Measurements from ENCODE around the gene TMEM235.

The TMEM235 gene

GRCh38 chr17:78241277-78242023, 10.0 kb downstream of the TMEM235 start:
- no peak overlapping the region for H3K4me3 ChIP-seq (ENCODE audit: low read depth in 1 of 2, low read length in 1 of 2)
- no peak overlapping the region for H3K27ac ChIP-seq
- H3K4me1 ChIP-seq (ENCODE audit: control insufficient read depth in 1 of 2, insufficient read depth in 1 of 2, low read depth in 1 of 2, low read length in 1 of 2): no peaks in the 10 kb centered on the region
- no peaks in the 10 kb centered on the region for H3K36me3 ChIP-seq
- no peaks in the 10 kb centered on the region for H3K9me3 ChIP-seq
- no peaks in the 10 kb centered on the region for H3K27me3 ChIP-seq
- TF ChIP-seq CTCF (IDR thresholded peaks at IDR 0.05): no peak

GRCh38 chr17:78242024-78242742, 10.8 kb downstream of the TMEM235 start:
- Histone ChIP-seq H3K27ac (no peak overlapping the region), H3K9me3 (no peaks in the 10 kb centered on the region), H3K4me1 (ENCODE audit: control insufficient read depth in 1 of 2, insufficient read depth in 1 of 2, low read depth in 1 of 2, low read length in 1 of 2) (no peaks in the 10 kb centered on the region), H3K27me3 (no peaks in the 10 kb centered on the region), H3K4me3 (ENCODE audit: low read depth in 1 of 2, low read length in 1 of 2) (no peak overlapping the region), H3K36me3 (no peaks in the 10 kb centered on the region)
- TF ChIP-seq CTCF (IDR thresholded peaks at IDR 0.05): no peak

- peaks cover 4% of the 10 kb centered on the region for H3K27me3 ChIP-seq
- H3K27ac ChIP-seq: no peak overlapping the region
- no peak overlapping the region for H3K4me3 ChIP-seq (ENCODE audit: low read depth in 1 of 2, low read length in 1 of 2)
- no peak for TF ChIP-seq CTCF (IDR thresholded peaks at IDR 0.05)
- H3K9me3 ChIP-seq: no peaks in the 10 kb centered on the region
- H3K36me3 ChIP-seq: no peaks in the 10 kb centered on the region
- H3K4me1 ChIP-seq (ENCODE audit: control insufficient read depth in 1 of 2, insufficient read depth in 1 of 2, low read depth in 1 of 2, low read length in 1 of 2): peaks cover 9 to 10% of the 10 kb centered on the region in 2 experiments
These were observed 15.9 kb downstream of the TMEM235 start for GRCh38 chr17:78247304-78247703.

GRCh38 chr17:78248051-78248914, 16.9 kb downstream of the TMEM235 start:
- Histone ChIP-seq H3K4me3 (ENCODE audit: low read depth in 1 of 2, low read length in 1 of 2) (no peak overlapping the region), H3K4me1 (ENCODE audit: control insufficient read depth in 1 of 2, insufficient read depth in 1 of 2, low read depth in 1 of 2, low read length in 1 of 2) (peaks cover 9 to 11% of the 10 kb centered on the region in 2 experiments), H3K27ac (no peak overlapping the region), H3K36me3 (no peaks in the 10 kb centered on the region), H3K9me3 (no peaks in the 10 kb centered on the region), H3K27me3 (peaks cover 4% of the 10 kb centered on the region)
- TF ChIP-seq CTCF (IDR thresholded peaks at IDR 0.05): no peak

- Histone ChIP-seq H3K36me3 (no peaks in the 10 kb centered on the region), H3K27me3 (peaks cover 4% of the 10 kb centered on the region), H3K27ac (no peak overlapping the region), H3K9me3 (no peaks in the 10 kb centered on the region), H3K4me3 (ENCODE audit: low read depth in 1 of 2, low read length in 1 of 2) (no peak overlapping the region), H3K4me1 (ENCODE audit: control insufficient read depth in 1 of 2, insufficient read depth in 1 of 2, low read depth in 1 of 2, low read length in 1 of 2) (peaks cover 14 to 16% of the 10 kb centered on the region in 2 experiments)
- no peak for TF ChIP-seq CTCF (IDR thresholded peaks at IDR 0.05)
These were observed 17.8 kb downstream of the TMEM235 start for GRCh38 chr17:78249074-78249817.
